HG03571 (cell line): Measurements from ENCODE around the gene CEP120.
"Not testable (repeated sequence)": the region's sequence is repeated elsewhere in the genome, so short reads cannot be mapped to it uniquely, and the experiment has no call there.

Experiments used
- ATAC-seq: cut with Tn5 transposase; IDR thresholded peaks from one replicate; pipeline ENCODE4 v1.9.1; 2021; ENCODE audit not compliant: unreplicated experiment

Gene CEP120

GRCh38 chr5:123391009-123391408 lies 32.2 kb downstream of the CEP120 start:
- no peak for ATAC-seq

GRCh38 chr5:123389794-123390193 lies 33.4 kb downstream of the CEP120 start:
- no peak for ATAC-seq

DNA sequence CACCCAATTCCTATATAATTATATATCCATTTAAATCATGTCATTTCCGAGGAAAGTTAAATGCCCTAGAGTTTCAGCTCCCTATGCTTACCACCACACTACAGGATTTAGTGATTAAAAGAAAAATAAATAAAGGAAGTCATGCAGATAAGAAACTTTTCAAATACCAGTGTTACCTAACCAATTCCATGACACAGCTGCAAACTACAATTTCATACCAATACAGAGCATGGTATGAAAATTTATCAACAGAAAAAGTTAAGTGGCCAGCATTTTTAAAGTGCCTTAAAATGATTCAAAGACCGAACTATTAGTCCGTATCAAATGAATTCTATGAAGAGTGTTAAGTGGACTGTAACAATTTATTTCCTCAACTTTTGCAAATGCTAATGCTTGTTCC lies 35.9 kb downstream of the CEP120 start:
- no peak for ATAC-seq

DNA sequence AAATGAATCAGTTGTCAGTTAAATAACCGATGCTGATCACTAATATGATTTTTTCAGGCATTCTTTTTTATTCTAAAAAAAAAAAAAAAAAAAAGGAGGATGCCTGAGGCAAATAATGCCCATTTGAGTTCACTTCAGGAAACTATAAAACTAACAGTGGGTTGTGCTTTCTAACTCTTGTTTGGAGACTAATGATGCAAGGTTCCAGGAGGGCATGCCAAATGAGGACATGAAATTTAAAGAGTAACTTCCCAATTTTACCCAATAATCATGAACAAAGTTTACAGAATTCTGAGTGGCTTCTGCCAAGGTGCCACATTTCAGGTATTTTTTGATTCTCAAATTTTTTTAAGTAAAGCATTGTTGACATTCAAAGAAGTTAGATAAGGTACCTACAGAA lies 41.0 kb downstream of the CEP120 start:
- ATAC-seq: no peak

DNA sequence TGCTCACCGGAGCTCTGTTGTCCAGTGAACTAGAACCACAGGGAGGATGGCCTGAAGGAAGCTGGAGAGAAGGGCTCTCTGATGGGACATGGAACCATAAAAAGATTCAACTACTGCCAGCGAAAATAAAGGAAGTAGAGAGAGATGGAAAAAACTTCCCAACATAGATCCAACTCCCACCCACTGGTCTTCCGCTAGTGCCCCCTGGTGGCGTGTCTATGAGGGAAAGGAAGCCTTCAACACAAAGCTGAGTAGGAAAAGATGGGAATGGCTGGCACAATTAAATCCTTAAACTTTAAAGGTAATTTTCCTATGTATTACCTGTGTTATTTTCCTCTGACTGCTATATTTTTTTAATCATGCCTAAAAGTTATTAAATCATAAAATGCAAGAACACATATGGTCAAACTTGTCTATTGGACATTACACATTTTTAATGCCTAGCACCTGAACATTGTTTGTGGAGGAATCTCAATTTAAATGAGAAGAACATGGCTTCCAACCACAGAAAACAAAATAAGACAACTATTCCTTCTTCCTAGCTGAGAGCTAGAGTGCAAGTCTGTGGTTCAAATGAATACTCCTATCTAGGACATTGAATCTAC lies 51.5 kb downstream of the CEP120 start:
- ATAC-seq: no peak

GRCh38 chr5:123369371-123369968 lies 53.7 kb downstream of the CEP120 start:
- no peak for ATAC-seq

DNA sequence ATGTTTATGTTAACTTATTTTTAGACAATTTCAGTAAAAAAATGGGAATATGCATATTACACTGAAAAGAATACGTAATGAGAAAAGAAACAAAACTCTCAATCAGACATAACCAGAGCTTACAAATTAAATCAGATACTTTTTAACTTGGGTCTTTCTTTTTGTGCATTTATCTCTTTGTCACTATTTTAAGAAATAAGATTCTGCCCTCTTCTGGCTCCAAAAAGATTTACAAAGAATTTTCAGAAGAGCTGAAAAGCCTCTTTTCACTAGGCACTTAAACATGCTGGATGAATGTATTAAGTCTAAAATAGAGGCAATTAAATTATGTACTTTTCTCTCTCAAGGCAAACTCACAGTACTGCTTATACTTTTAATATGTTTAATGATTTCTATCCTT lies 55.5 kb downstream of the CEP120 start:
- no peak for ATAC-seq

DNA sequence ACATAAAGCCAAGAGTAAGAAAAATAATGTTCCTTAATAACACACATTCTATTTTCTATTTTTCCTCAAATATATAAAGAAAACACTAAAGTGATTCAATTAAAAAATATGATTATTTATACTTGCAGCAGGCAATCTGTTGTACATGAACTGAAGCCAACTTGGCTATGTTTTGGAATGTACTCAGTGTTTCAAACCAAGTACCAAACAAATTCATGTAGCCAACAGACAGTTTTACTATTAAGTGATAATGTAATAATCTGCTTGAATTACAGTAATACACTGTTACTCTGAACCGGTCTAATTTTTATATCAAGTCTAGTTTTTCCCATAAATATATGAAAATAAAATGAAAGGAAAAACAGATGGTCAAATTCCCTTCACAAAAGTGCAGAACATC lies 58.0 kb downstream of the CEP120 start:
- no peak for ATAC-seq

GRCh38 chr5:123364441-123365155 lies 58.6 kb downstream of the CEP120 start:
- no peak for ATAC-seq

DNA sequence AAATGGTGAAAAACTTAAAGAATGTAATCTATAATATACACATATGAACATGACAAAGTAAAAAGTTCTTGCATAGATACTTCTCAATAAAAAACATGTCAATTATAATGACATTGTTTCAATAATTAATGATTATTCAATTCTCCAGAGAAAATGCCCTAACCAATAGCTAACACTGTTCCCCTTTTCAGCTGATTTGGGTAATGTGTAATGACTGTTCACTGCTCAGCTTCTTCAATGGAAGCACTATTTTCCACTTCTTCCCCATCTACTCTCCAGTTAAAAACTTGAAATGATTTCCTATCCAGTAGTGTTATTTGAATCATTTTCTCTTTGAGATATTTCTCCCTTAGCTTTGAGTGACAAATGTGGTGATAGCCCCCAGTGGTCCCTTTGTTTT lies 62.3 kb downstream of the CEP120 start:
- no peak for ATAC-seq

DNA sequence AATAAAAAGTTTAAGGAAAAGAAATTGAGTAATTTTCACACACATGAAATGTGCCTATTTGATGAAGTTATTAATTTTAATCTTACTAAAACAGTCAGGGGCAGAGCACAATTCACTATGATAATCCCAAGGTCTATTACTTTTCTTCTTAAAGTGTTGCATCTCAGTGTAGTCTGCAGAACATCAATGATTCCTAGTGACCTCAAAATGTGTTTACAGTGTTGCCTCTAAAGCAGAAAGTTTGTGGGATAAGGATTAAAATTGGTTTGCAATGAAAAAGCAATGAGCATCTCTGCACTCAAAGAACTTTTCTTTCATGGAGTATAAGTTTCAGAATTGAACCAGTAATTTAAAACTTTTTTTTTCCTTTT lies 63.0 kb downstream of the CEP120 start:
- ATAC-seq: no peak

GRCh38 chr5:123359454-123360200 lies 63.6 kb downstream of the CEP120 start:
- no peak for ATAC-seq

- no peak for ATAC-seq
Observed at GRCh38 chr5:123358751-123359150, 64.5 kb downstream of the CEP120 start.

GRCh38 chr5:123358304-123358703 lies 64.9 kb downstream of the CEP120 start:
- ATAC-seq: no peak

- no peak for ATAC-seq
Observed at GRCh38 chr5:123351820-123352219, 71.4 kb downstream of the CEP120 start.

DNA sequence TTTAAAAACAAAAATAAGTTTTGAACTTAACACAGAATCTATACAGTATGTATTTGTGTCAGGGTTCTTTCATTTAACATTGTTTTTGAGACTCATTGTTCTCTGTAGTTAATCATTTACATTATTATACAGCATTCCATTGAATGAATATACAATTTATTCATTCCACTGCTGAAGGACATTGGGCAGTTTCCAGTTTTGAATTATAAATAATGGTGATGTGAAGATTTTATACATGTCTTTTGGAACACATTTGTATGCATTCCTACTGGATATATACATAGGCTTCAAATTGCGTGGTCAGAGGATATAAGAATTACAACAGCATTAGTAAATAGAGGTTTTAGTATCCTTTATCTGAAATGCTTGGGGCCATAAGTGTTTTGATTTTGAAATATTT lies 72.0 kb downstream of the CEP120 start:
- ATAC-seq: no peak

- ATAC-seq: no peak
Observed at GRCh38 chr5:123350742-123351141, 72.5 kb downstream of the CEP120 start.

GRCh38 chr5:123344816-123345426 lies 78.3 kb downstream of the CEP120 start:
- no peak for ATAC-seq

DNA sequence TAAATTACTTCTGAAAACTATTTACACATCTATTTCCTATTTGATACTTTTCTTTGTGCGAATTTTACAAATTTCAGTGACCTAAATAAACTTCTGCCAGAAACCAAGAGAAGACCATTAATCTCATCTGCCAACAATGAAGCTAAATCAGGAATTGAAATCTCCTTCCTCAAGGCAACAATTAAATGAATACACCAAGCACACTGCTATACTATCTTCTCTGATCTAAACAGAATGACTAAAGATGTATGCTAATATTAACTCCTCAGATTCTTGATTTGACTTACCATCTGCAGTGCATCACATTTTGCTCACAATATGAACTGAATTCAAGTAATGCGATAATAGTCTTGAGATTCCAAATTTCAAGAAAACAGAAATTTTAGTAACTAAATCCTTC lies 82.3 kb downstream of the CEP120 start:
- no peak for ATAC-seq

DNA sequence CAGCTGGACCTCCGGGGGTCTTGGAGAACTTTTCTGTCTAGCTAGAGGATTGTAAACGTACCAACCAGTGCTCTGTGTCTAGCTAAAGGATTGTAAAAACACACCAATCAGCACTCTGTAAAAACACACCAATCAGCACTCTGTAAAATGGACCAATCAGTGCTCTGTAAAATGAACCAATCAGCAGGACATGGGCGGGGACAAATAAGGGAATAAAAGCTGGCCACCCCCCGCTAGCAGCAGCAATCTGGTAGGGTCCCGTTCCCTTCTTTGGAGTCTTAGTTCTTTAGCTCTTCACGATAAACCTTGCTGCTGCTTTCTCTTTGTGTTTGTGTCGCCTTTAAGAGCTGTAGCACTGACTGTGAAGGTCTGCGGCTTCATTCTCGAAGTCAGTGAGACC lies 114.8 kb downstream of the CEP120 start:
- ATAC-seq: not testable (repeated sequence)

- no peak for ATAC-seq
Observed at GRCh38 chr5:123305751-123306150, 117.5 kb downstream of the CEP120 start.
